CD4-positive, alpha-beta T cell (primary cell): ENCODE data around the gene PRKG1. TPM values are rescaled to one million over a fixed set of nuclear protein-coding genes. Genes with fewer than 3 reads are reported as not detected.

Source experiments
- ATAC-seq: fragments of 200-7000 bp; cut with Tn5 transposase; one replicate; pipeline ENCODE4 v1.10.0; 2022; ENCODE audit warnings: mild to moderate bottlenecking; ENCODE audit not compliant: poor library complexity
- CTCF ChIA-PET: fragments of 350-600 bp; sonication (Branson Sonifier 250); formaldehyde crosslinking; loops from one replicate; lab custom pipeline; 2021; ENCODE audit warnings: antibody characterized with exemption, inconsistent platforms; lab: Charles Lee
- POLR2A ChIA-PET: fragments of 350-600 bp; sonication (Branson Sonifier 250); formaldehyde crosslinking; loops from one replicate; lab custom pipeline; 2021; ENCODE audit warnings: antibody characterized with exemption, inconsistent platforms; lab: Charles Lee
- DNase-seq, 14 experiments: peaks; one replicate each; pipeline ENCODE4 v3.0.0-alpha.2; 2013 to 2020; ENCODE audit warnings: mixed read lengths in 2 of 14
- H3K27ac ChIP-seq, 2 donors: one replicate each; pipeline versions ENCODE4 v1.5.1 to v1.7.0; 2013; ENCODE audit warnings: low read length in 2 of 2, low read depth in 1 of 2, mild to moderate bottlenecking in 1 of 2
- H3K27me3 ChIP-seq, 2 experiments: 1 replicate in 1 of 2; 2 replicates in 1 of 2; pipeline versions ENCODE4 v1.6.1 to v1.7.0; 2013; ENCODE audit warnings: low read length in 2 of 2, control low read depth in 1 of 2, mild to moderate bottlenecking in 1 of 2, moderate library complexity in 1 of 2; ENCODE audit not compliant: insufficient read depth in 2 of 2, control insufficient read depth in 1 of 2
- H3K36me3 ChIP-seq: one replicate; pipeline ENCODE4 v1.6.1; 2013; ENCODE audit warnings: low read length, control low read depth; ENCODE audit not compliant: insufficient read depth
- H3K4me1 ChIP-seq: one replicate; pipeline ENCODE4 v1.6.1; 2013; ENCODE audit warnings: low read length, control low read depth; ENCODE audit not compliant: insufficient read depth
- H3K4me3 ChIP-seq: one replicate; pipeline ENCODE4 v1.5.1; 2013; ENCODE audit warnings: mild to moderate bottlenecking, low read length, moderate library complexity
- H3K9me3 ChIP-seq, 2 experiments: 1 replicate in 1 of 2; 2 replicates in 1 of 2; pipeline versions ENCODE4 v1.6.1 to v1.7.0; 2013; ENCODE audit warnings: low read length in 2 of 2, mild to moderate bottlenecking in 2 of 2, control low read depth in 1 of 2, moderate library complexity in 1 of 2; ENCODE audit not compliant: control insufficient read depth in 1 of 2, insufficient read depth in 1 of 2
- H3K27ac Mint-ChIP-seq: one replicate; pipeline ENCODE4 v1.8.0; 2020; ENCODE audit warnings: mixed read lengths
- H3K27me3 Mint-ChIP-seq: one replicate; pipeline ENCODE4 v1.8.0; 2021; ENCODE audit warnings: mixed read lengths
- H3K36me3 Mint-ChIP-seq: one replicate; pipeline ENCODE4 v1.8.0; 2021; ENCODE audit warnings: low read depth, mixed read lengths
- H3K4me1 Mint-ChIP-seq: one replicate; pipeline ENCODE4 v1.8.0; 2021; ENCODE audit warnings: low read depth, mixed read lengths
- H3K4me3 Mint-ChIP-seq: one replicate; pipeline ENCODE4 v1.8.0; 2020; ENCODE audit warnings: mild to moderate bottlenecking, mixed read lengths
- H3K9me3 Mint-ChIP-seq: one replicate; pipeline ENCODE4 v1.8.0; 2020; ENCODE audit warnings: mixed read lengths
- CTCF ChIP-seq: fragments of 200-600 bp; IDR thresholded peaks from one replicate; pipeline ENCODE4 v1.8.0; 2022; ENCODE audit warnings: antibody characterized with exemption, mild to moderate bottlenecking
- intact Hi-C, 2 experiments: fragments of 100-400 bp; cut with DNase I in 1 of 2; cut with micrococcal nuclease in 1 of 2; formaldehyde crosslinking; loops; one replicate each; pipeline versions ENCODE4 v1.15.1 to v1.9.0; 2023 to 2025; cut with DNase I, micrococcal nuclease
- total RNA-seq, 174 experiments: library from RNA in 2 of 174; stranded (reverse) in 2 of 174; gene quantifications; one replicate each; pipeline ENCODE4 v1.2.3 and lab custom pipeline; 2021 to 2026

PRKG1 gene
- total RNA-seq, 2 experiments from 2014 or later, result 0.31 TPM; not detected in 1

- no peaks in the 10 kb centered on the region for H3K4me1 ChIP-seq
- TF ChIP-seq CTCF, result no peak
- H3K9me3 Mint-ChIP-seq, result no peaks in the 10 kb centered on the region
- intact Hi-C loops, result no loop called here
- POLR2A ChIA-PET, result no interaction called here
- no peaks in the 10 kb centered on the region for H3K9me3 ChIP-seq
- DNase-seq, result no peak
- H3K27me3 ChIP-seq, result no peaks in the 10 kb centered on the region
- H3K4me3 Mint-ChIP-seq, result no peak overlapping the region
- ATAC-seq, result no peak
- H3K27ac ChIP-seq, result no peak overlapping the region
- no peaks in the 10 kb centered on the region for H3K27me3 Mint-ChIP-seq
- no peaks in the 10 kb centered on the region for H3K36me3 ChIP-seq
- no peak overlapping the region for H3K4me3 ChIP-seq
- H3K4me1 Mint-ChIP-seq, result no peaks in the 10 kb centered on the region
- H3K27ac Mint-ChIP-seq, result no peak overlapping the region
- CTCF ChIA-PET, result no interaction called here
- no peaks in the 10 kb centered on the region for H3K36me3 Mint-ChIP-seq
Measured at GRCh38 chr10:52115823-52116222, 1041.5 kb downstream of the PRKG1 start.

GRCh38 chr10:52119507-52119906 is 1045.2 kb downstream of the PRKG1 start:
- no peak overlapping the region for H3K27ac Mint-ChIP-seq

GRCh38 chr10:52121688-52122087 is 1047.4 kb downstream of the PRKG1 start:
- POLR2A ChIA-PET, result no interaction called here
- H3K27me3 ChIP-seq, result no peaks in the 10 kb centered on the region
- H3K4me3 ChIP-seq, result no peak overlapping the region
- CTCF ChIA-PET, result interaction anchor here (0.9 kb wide), 1 partner anchor 9 kb away, joined by 4 read pairs; no protein-coding TSS in a partner anchor
- Mint-ChIP-seq H3K4me1 (no peaks in the 10 kb centered on the region), H3K4me3 (no peak overlapping the region), H3K9me3 (peaks cover 3% of the 10 kb centered on the region), H3K27me3 (no peaks in the 10 kb centered on the region), H3K36me3 (no peaks in the 10 kb centered on the region), H3K27ac (no peak overlapping the region)
- intact Hi-C loops, result no loop called here
- ATAC-seq (no peak), DNase-seq (no peak)
- H3K4me1 ChIP-seq, result no peaks in the 10 kb centered on the region
- H3K27ac ChIP-seq, result no peak overlapping the region
- H3K9me3 ChIP-seq, result no peaks in the 10 kb centered on the region
- TF ChIP-seq CTCF, result no peak
- H3K36me3 ChIP-seq, result no peaks in the 10 kb centered on the region

More at GRCh38 chr10:52119507-52119906, 1045.2 kb downstream of the PRKG1 start:
- DNase-seq (no peak), ATAC-seq (no peak)
- H3K27me3 ChIP-seq, result no peaks in the 10 kb centered on the region
- Mint-ChIP-seq H3K4me1 (no peaks in the 10 kb centered on the region), H3K4me3 (no peak overlapping the region), H3K36me3 (no peaks in the 10 kb centered on the region), H3K9me3 (peaks cover 3% of the 10 kb centered on the region), H3K27me3 (no peaks in the 10 kb centered on the region)
- TF ChIP-seq CTCF, result no peak
- no peaks in the 10 kb centered on the region for H3K9me3 ChIP-seq
- intact Hi-C loops, result no loop called here
- H3K4me1 ChIP-seq, result no peaks in the 10 kb centered on the region
- ChIA-PET POLR2A (no interaction called here), CTCF (no interaction called here)
- no peak overlapping the region for H3K27ac ChIP-seq
- H3K4me3 ChIP-seq, result no peak overlapping the region
- no peaks in the 10 kb centered on the region for H3K36me3 ChIP-seq
